ENCODE measurements around the gene ACIN1. TPM values are rescaled to one million over a fixed set of nuclear protein-coding genes. Genes with fewer than 3 reads are reported as not detected.

Gene ACIN1
- total and polyA plus RNA-seq, 10 donors = 59.2 to 228 (median 186) TPM

DNA sequence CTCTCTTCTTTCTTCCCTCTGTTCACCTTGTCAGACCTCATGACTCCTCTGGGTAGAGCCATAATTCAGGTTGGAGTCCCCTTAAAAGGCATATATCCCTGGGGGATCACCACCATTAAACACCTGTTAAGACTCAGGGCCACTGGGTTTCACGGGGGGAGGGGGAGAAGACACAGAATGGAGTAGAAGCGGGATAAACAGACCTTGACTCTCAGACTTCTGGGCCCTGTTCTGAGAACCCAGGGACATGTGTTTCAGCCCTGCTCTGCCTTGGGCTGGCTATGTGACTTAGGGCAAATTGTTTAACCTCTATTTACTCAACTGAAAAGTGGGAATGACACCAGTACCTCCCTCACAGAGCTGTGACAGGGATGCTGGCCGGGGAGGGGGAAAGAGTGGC, 42.3 kb downstream of the ACIN1 start:
- DNase-seq = no peak
- peaks cover 12 to 20% (median 14%) of the 10 kb centered on the region in 6 donors for H3K4me1 ChIP-seq
- 72 to 90% (median 86%) methylated on average over 3 of the region's 3 CpGs for WGBS, 5 donors
- H3K4me3 ChIP-seq = no peak overlapping the region
- H3K36me3 ChIP-seq = no peaks in the 10 kb centered on the region
- no peaks in the 10 kb centered on the region for H3K9me3 ChIP-seq
- peaks cover 0 to 11% (median 0%) of the 10 kb centered on the region in 7 donors for H3K27me3 ChIP-seq (replicated peaks in 1 of 7)
- intact Hi-C loops (cut with DNase I; ENCODE audit: low total_unique reads) = no loop called here
- TF ChIP-seq POLR2AphosphoS5 (IDR thresholded peaks at IDR 0.05) = no peak
- TF ChIP-seq, protein P1, sequence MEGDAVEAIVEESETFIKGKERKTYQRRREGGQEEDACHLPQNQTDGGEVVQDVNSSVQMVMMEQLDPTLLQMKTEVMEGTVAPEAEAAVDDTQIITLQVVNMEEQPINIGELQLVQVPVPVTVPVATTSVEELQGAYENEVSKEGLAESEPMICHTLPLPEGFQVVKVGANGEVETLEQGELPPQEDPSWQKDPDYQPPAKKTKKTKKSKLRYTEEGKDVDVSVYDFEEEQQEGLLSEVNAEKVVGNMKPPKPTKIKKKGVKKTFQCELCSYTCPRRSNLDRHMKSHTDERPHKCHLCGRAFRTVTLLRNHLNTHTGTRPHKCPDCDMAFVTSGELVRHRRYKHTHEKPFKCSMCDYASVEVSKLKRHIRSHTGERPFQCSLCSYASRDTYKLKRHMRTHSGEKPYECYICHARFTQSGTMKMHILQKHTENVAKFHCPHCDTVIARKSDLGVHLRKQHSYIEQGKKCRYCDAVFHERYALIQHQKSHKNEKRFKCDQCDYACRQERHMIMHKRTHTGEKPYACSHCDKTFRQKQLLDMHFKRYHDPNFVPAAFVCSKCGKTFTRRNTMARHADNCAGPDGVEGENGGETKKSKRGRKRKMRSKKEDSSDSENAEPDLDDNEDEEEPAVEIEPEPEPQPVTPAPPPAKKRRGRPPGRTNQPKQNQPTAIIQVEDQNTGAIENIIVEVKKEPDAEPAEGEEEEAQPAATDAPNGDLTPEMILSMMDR (IDR thresholded peaks at IDR 0.05 in 8 of 11, conservative IDR thresholded peaks at IDR 0.05 in 3 of 11) = no peak
- no peak overlapping the region for H3K27ac ChIP-seq

DNA sequence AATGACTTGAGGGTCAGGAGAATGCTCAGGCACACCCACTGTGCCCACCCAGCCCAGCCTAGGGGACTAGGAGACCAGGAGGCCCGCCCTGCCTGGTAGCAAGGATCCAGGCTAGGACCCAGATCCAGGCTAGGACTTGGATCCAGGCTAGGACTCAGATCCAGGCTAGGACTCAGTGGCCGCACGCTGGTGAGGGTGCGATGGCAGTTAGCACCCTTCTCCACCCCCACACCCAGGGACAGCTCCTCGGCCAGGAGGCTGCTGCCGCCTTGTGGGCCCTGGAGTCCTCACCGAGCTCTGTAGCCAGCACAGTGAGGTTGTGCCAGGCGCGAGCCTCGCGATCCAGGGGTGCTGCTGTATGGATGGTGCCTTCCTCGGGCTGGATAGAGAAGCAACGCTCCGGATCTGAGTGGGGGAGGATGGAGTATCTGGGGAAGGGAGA, 42.7 kb downstream of the ACIN1 start:
- peaks cover 10 to 22% (median 13%) of the 10 kb centered on the region in 6 donors for H3K4me1 ChIP-seq
- 76 to 90% (median 83%) methylated on average over 10 to 14 of the region's 14 CpGs for WGBS, 5 donors
- TF ChIP-seq POLR2AphosphoS5 (IDR thresholded peaks at IDR 0.05) = no peak
- TF ChIP-seq, protein P1 (IDR thresholded peaks at IDR 0.05 in 8 of 11, conservative IDR thresholded peaks at IDR 0.05 in 3 of 11) = no peak
- TF ChIP-seq POLR2A (IDR thresholded peaks at IDR 0.05) = no peak
- no peak overlapping the region for H3K27ac ChIP-seq
- H3K9me3 ChIP-seq = no peaks in the 10 kb centered on the region
- H3K4me3 ChIP-seq = no peak overlapping the region
- peaks cover 0 to 10% (median 0%) of the 10 kb centered on the region in 7 donors for H3K27me3 ChIP-seq (replicated peaks in 1 of 7)
- no peak for DNase-seq
- intact Hi-C loops (cut with DNase I; ENCODE audit: low total_unique reads) = no loop called here
- no peaks in the 10 kb centered on the region for H3K36me3 ChIP-seq

DNA sequence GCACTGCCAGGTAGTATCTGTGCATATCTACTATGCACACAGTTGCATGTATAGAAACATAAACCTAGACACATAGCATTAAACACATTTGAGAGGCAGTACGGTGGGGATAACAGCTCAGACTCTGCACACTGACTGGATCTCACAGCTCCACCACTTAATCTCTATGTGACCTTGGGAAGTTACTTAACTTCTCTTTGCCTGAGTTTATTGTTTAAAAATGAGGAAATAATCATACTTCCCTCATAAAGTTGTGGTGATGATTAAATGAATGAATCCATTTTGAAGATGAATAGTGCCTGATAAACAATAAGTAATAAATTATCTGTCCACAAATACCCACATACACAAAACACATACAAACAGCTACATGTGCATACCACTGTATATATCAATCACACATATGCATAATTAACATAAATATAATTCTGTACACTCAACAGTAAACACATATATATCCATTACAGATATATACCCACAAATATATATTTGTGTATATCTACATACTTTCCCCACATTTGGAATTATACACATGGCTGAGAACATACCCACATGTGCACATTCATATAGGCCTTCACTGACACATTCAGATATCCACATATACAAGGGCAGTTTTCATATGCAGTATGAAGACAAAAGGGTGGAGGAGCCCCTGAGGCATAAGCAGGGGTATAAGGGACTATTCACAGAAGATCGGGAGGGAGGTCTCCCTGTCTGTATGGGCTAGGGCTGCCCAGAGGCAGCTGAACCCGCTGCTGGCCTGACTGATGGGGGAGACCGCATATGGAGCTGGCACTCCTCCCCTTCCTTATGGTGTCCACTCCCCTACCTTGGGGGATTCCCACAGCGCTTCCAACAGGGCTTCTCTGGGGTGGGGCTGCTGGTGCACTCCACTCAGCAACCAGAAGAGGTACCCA, 43.5 kb downstream of the ACIN1 start:
- peaks cover 2 to 22% (median 7%) of the 10 kb centered on the region in 6 donors for H3K4me1 ChIP-seq
- WGBS, 5 donors = 77 to 87% (median 81%) methylated on average over 5 of the region's 5 CpGs

More for the DNA sequence above, 43.5 kb downstream of the ACIN1 start:
- DNase-seq = no peak
- Histone ChIP-seq H3K4me3 (no peak overlapping the region), H3K9me3 (no peaks in the 10 kb centered on the region), H3K36me3 (no peaks in the 10 kb centered on the region), H3K27ac (no peak overlapping the region), H3K27me3 (replicated peaks in 1 of 7) (peaks cover 0 to 5% (median 0%) of the 10 kb centered on the region in 7 donors)
- intact Hi-C loops (cut with DNase I; ENCODE audit: low total_unique reads) = no loop called here
- TF ChIP-seq, protein P1 (IDR thresholded peaks at IDR 0.05 in 8 of 11, conservative IDR thresholded peaks at IDR 0.05 in 3 of 11) = no peak
- TF ChIP-seq POLR2AphosphoS5 (IDR thresholded peaks at IDR 0.05) (no peak), POLR2A (IDR thresholded peaks at IDR 0.05) (no peak)

All from spleen (tissue), 11 donors.